Naive B cell (primary cell): ENCODE data around the gene NXPH1. TPM values are rescaled to one million over a fixed set of nuclear protein-coding genes. Genes with fewer than 3 reads are reported as not detected.

Experiments
- ATAC-seq, 2 donors: fragments of 150-1000 bp; cut with Tn5 transposase; 2 replicates each; pipeline ENCODE4 v1.10.0; 2021; ENCODE audit warnings: low read depth in 2 of 2, mild to moderate bottlenecking in 2 of 2, moderate library complexity in 2 of 2
- DNase-seq: peaks from one replicate; pipeline ENCODE4 v3.0.0; 2022
- H3K27ac Mint-ChIP-seq, 6 donors: one replicate each; pipeline ENCODE4 v1.8.0; 2020 to 2022; ENCODE audit warnings: mild to moderate bottlenecking in 6 of 6, mixed read lengths in 6 of 6, moderate library complexity in 5 of 6, inconsistent platforms in 2 of 6
- H3K27me3 Mint-ChIP-seq, 3 donors: one replicate each; pipeline ENCODE4 v1.8.0; 2021 to 2022; ENCODE audit warnings: mixed read lengths in 3 of 3, mild to moderate bottlenecking in 1 of 3
- H3K36me3 Mint-ChIP-seq, 2 donors: one replicate each; pipeline ENCODE4 v1.8.0; 2020 to 2022; ENCODE audit warnings: mixed read lengths in 2 of 2, inconsistent platforms in 1 of 2, mild to moderate bottlenecking in 1 of 2
- H3K4me1 Mint-ChIP-seq, 3 donors: one replicate each; pipeline ENCODE4 v1.8.0; 2020 to 2022; ENCODE audit warnings: mixed read lengths in 3 of 3, inconsistent platforms in 1 of 3, mild to moderate bottlenecking in 1 of 3, moderate library complexity in 1 of 3
- H3K4me3 Mint-ChIP-seq, 8 donors: one replicate each; pipeline ENCODE4 v1.8.0; 2020 to 2022; ENCODE audit warnings: mild to moderate bottlenecking in 8 of 8, mixed read lengths in 8 of 8, moderate library complexity in 8 of 8, inconsistent platforms in 2 of 8
- H3K9me3 Mint-ChIP-seq, 7 donors: one replicate each; pipeline ENCODE4 v1.8.0; 2020 to 2022; ENCODE audit warnings: mixed read lengths in 7 of 7, mild to moderate bottlenecking in 5 of 7, inconsistent platforms in 2 of 7, moderate library complexity in 1 of 7
- polyA plus RNA-seq, 6 donors: library from polyadenylated mRNA; unstranded; fragments of 300-500 nt; fragmentation: Illumina TruSeq; gene quantifications; one replicate each; pipeline ENCODE4 v1.2.3, GENCODE V29; 2021; ENCODE audit warnings: low read depth in 6 of 6

The NXPH1 gene
- polyA plus RNA-seq, 6 donors from 2014 or later: not detected

DNA sequence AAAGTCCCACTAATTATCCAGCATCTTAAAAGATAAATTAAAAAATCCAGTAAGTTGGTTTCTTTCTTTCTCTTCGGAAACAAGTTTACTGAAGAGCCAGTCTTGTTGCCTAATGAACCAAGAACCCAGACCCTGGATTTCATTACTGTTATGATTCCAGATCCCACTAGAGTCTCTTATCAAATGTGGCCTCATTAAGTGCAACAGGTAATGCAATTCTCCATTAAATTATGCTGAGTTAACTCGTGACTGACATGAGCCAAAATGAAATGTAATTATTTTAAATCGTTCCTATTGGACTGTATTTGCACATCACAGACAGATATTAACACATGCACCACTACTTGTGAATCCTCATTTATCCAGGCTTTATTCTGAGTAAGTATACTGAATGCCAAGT, 115.6 kb downstream of the NXPH1 start:
- Mint-ChIP-seq H3K27me3 (no peaks in the 10 kb centered on the region), H3K4me1 (no peaks in the 10 kb centered on the region), H3K4me3 (no peak overlapping the region), H3K9me3 (no peaks in the 10 kb centered on the region), H3K36me3 (no peaks in the 10 kb centered on the region), H3K27ac (no peak overlapping the region)
- ATAC-seq: no peak
- DNase-seq: no peak

DNA sequence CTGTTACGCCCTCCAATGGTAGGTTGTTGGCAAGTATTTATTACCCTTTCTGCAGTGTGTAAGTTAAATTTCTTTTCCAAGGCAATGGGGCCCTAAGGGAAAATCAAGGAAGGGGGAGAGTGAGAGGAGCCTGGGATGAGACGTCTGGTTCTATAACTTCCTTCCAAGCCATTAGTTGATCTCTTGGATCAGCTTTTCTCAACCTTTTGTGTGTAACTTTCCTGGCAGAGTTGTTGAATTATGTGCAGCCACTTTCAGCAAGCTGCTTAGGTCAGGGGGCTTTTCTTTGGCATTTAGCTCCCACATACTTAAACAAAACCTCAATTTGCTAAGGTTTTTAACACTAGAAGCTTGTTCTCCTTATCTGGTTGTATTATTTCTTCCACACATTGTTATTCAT, 127.1 kb downstream of the NXPH1 start:
- no peak overlapping the region for H3K4me3 Mint-ChIP-seq
- no peaks in the 10 kb centered on the region for H3K4me1 Mint-ChIP-seq

DNA sequence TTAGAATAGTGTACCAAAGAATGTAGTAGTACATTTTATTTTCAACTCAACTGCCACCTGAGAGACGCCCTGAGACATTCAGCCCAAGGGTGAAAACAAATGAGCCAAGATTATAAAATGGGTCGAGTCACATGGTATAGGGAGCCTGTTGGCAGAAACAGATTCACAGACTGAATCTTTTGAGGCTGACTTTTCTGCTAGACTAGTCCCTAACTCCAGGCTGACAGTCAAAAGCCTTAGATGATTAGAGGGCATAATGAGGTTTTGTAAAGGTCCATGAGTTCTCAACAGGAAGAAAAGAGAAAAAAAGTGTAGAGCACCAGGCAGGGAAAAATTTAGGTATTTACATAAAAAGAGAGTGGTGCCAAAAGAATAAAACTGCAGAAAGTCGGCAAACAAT, 128.0 kb downstream of the NXPH1 start:
- no peak overlapping the region for H3K4me3 Mint-ChIP-seq
- ATAC-seq: no peak
- H3K27ac Mint-ChIP-seq: no peak overlapping the region
- H3K4me1 Mint-ChIP-seq: no peaks in the 10 kb centered on the region
- DNase-seq: no peak
- H3K9me3 Mint-ChIP-seq: peaks cover 0 to 4% (median 0%) of the 10 kb centered on the region in 7 donors
- no peaks in the 10 kb centered on the region for H3K36me3 Mint-ChIP-seq
- no peaks in the 10 kb centered on the region for H3K27me3 Mint-ChIP-seq

More for the DNA sequence above, 127.1 kb downstream of the NXPH1 start:
- ATAC-seq (no peak), DNase-seq (no peak)
- Mint-ChIP-seq H3K27ac (no peak overlapping the region), H3K36me3 (no peaks in the 10 kb centered on the region), H3K27me3 (no peaks in the 10 kb centered on the region), H3K9me3 (peaks cover 0 to 4% (median 0%) of the 10 kb centered on the region in 7 donors)

DNA sequence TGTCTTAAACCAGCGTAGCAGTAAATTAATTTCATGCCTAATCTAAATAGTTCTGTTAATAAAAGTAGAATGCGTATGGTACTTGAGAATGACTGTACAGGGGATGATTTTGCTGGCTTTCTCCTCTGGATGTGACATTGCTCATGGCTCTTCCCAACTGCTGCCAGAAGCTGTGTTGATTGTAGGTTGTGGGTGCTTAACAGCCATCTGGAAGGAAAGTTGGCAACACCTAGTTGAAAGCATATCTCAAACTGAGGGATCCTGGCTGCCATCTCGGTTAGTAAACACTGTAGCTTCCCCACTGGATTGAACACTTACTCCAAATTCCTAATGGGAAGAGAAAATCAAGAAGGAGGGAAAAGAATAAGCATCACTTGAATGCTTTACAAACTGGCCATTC, 130.9 kb downstream of the NXPH1 start:
- no peak overlapping the region for H3K27ac Mint-ChIP-seq
- peaks cover 0 to 4% (median 0%) of the 10 kb centered on the region in 7 donors for H3K9me3 Mint-ChIP-seq
- no peaks in the 10 kb centered on the region for H3K4me1 Mint-ChIP-seq
- H3K27me3 Mint-ChIP-seq: no peaks in the 10 kb centered on the region
- no peak for DNase-seq
- H3K36me3 Mint-ChIP-seq: no peaks in the 10 kb centered on the region
- no peak overlapping the region for H3K4me3 Mint-ChIP-seq
- no peak for ATAC-seq

DNA sequence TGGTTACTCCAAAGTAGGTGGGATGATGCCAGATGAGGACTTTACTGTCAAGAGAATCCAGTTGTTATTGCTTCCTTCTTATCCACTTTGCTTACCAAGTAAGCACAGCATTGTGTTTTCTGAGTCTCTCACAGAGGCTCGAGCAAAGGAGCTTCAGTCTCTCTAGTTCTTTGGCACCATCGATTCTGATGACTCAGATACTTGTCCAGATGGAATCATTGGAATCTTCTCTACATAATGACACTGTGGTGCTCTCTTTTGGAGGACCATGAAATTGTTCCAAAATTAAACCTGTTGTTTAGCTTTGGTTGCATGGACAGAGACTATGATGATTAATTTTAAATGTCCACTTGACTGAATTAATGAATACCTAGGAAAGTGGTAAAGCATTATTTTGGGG, 132.6 kb downstream of the NXPH1 start:
- Mint-ChIP-seq H3K27ac (no peak overlapping the region), H3K9me3 (peaks cover 0 to 6% (median 2%) of the 10 kb centered on the region in 7 donors), H3K36me3 (no peaks in the 10 kb centered on the region), H3K4me1 (no peaks in the 10 kb centered on the region), H3K4me3 (no peak overlapping the region), H3K27me3 (no peaks in the 10 kb centered on the region)
- DNase-seq (no peak), ATAC-seq (no peak)

DNA sequence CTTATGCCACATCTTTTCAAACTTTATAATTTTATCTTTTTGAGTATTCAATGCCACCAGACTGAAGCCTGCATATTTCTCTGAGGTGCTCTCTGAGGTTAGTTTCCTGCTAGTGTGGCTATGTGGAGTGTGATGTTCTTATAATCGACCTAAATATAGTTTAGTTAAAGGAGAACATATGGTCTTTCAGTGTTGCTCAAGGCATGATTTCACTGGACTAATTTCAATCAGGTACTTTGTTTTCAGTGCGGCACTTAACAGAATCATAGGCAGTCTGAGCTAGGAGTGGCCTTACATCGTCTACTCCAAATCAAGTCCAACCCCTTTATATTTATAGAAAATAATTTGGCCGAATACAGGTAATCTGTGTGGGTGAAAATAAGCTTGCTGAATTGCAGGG, 134.2 kb downstream of the NXPH1 start:
- no peak overlapping the region for H3K4me3 Mint-ChIP-seq
- H3K27ac Mint-ChIP-seq: no peak overlapping the region
- DNase-seq (no peak), ATAC-seq (no peak)
- H3K4me1 Mint-ChIP-seq: no peaks in the 10 kb centered on the region
- no peaks in the 10 kb centered on the region for H3K36me3 Mint-ChIP-seq
- H3K27me3 Mint-ChIP-seq: no peaks in the 10 kb centered on the region
- H3K9me3 Mint-ChIP-seq: peaks cover 0 to 6% (median 0%) of the 10 kb centered on the region in 7 donors

DNA sequence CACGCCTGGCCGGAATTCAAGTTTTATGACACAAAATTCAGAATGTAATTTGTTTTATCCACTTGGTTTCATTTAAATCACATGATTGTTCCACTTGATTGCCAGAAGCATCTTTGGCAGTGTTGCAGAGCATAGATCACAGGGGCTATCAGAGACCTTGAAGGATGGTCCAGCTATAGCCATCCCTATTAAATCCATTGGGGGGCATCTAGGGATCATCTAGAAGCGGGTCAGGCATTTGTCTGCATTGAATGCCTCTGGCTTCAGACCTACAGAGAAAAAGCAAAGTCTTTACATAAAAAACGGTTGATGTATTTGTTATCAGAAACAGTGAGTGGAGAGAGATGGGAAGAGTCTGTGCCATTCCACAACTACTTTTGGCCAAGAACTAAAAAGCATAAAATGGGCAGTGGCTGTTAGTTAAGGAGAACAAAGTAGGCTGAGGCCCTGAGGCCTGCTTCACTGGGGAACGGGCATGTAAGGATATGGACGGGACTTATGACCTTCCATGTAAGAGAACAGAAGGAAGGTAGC, 146.3 kb downstream of the NXPH1 start:
- Mint-ChIP-seq H3K36me3 (no peaks in the 10 kb centered on the region), H3K4me3 (no peak overlapping the region), H3K9me3 (peaks cover 0 to 8% (median 2%) of the 10 kb centered on the region in 7 donors), H3K27me3 (no peaks in the 10 kb centered on the region), H3K4me1 (no peaks in the 10 kb centered on the region), H3K27ac (no peak overlapping the region)
- ATAC-seq: no peak
- no peak for DNase-seq

DNA sequence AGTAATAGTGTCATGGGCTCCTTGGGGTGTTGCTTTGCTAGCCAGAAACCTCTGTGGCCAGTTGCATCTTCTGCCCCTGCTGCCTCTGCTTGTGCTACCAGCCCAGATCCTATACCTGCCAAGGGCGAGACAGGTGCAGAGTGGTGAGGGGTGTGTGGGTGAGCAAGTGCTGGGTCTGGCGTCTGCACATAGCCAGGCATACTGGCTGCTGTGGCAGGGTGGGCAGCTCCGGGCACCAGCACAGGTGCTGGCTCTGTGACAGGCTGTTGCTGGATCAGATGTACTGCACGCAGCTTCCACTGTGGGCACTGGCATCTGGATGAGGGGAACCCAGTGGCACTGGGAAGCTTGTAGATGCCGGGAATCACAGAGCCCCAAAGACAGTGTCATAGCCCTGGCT, 148.4 kb downstream of the NXPH1 start:
- Mint-ChIP-seq H3K4me3 (no peak overlapping the region), H3K36me3 (no peaks in the 10 kb centered on the region), H3K4me1 (no peaks in the 10 kb centered on the region), H3K9me3 (peaks cover 0 to 3% (median 2%) of the 10 kb centered on the region in 7 donors), H3K27ac (no peak overlapping the region), H3K27me3 (no peaks in the 10 kb centered on the region)
- DNase-seq (no peak), ATAC-seq (no peak)

DNA sequence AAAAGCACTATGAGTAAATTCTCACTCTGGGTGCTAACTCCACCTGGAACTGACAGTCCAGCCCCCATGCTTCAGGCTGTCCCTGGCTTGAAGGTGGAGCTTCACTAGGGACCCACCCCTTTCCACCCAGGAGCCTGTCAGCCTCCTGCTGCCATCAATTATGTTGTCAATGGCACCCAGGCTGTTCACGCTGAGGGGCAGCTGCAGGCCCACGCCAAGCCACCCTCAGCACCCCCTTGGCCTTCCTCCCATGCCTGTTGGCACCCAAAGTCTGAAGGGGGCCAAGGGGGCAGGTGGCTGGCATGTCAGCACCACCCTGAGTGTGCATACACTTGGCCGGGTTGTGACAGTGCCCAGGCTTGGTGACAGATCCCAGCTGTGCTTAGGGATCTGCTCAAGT, 149.3 kb downstream of the NXPH1 start:
- H3K4me3 Mint-ChIP-seq: no peak overlapping the region
- no peaks in the 10 kb centered on the region for H3K27me3 Mint-ChIP-seq
- ATAC-seq (no peak), DNase-seq (no peak)
- H3K27ac Mint-ChIP-seq: no peak overlapping the region
- H3K4me1 Mint-ChIP-seq: no peaks in the 10 kb centered on the region
- no peaks in the 10 kb centered on the region for H3K36me3 Mint-ChIP-seq
- peaks cover 0 to 3% (median 0%) of the 10 kb centered on the region in 7 donors for H3K9me3 Mint-ChIP-seq

DNA sequence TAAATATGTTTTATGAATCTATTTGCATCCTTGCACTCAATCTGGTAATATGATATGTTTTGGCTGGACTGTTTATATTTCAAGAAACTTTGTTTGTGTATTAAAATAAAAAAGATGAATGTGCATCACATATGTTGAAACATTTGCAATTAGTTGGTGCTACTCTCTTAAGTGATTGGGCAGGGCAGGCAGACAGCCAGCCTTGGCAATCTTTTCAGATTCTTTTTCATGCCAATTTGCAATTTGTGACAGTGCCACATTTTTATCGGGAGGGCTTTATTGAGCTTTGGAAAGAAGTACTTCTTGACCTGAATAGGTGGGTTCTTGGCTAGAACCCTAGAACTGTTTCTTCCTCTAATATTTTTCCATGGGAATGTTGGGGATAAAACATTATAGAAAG, 152.2 kb downstream of the NXPH1 start:
- H3K9me3 Mint-ChIP-seq: peaks cover 0 to 6% (median 3%) of the 10 kb centered on the region in 7 donors
- H3K27ac Mint-ChIP-seq: no peak overlapping the region
- no peaks in the 10 kb centered on the region for H3K27me3 Mint-ChIP-seq
- no peak overlapping the region for H3K4me3 Mint-ChIP-seq
- ATAC-seq: no peak
- DNase-seq: no peak
- H3K36me3 Mint-ChIP-seq: no peaks in the 10 kb centered on the region
- no peaks in the 10 kb centered on the region for H3K4me1 Mint-ChIP-seq

DNA sequence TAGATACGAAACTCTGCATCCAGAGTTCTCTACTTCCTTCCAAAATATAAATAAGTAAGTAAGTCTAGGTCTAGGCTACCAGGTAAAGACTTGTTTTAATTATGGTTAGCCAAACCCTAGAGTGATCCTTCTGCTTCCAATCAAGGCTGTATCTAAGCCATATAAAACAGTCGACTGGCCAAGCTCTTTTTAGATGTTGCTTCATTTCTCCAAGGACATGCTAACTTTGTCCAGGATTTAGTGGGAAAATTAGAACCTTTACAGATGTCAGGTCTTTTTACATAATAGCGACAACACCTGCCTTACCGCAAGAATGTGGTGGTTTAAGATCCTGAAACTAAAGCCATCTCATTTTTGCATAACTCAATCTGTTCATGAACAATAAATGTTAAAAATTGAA, 156.8 kb downstream of the NXPH1 start:
- Mint-ChIP-seq H3K36me3 (no peaks in the 10 kb centered on the region), H3K27ac (no peak overlapping the region), H3K4me1 (no peaks in the 10 kb centered on the region), H3K4me3 (no peak overlapping the region), H3K27me3 (no peaks in the 10 kb centered on the region), H3K9me3 (peaks cover 0 to 14% (median 2%) of the 10 kb centered on the region in 7 donors)
- ATAC-seq (no peak), DNase-seq (no peak)

DNA sequence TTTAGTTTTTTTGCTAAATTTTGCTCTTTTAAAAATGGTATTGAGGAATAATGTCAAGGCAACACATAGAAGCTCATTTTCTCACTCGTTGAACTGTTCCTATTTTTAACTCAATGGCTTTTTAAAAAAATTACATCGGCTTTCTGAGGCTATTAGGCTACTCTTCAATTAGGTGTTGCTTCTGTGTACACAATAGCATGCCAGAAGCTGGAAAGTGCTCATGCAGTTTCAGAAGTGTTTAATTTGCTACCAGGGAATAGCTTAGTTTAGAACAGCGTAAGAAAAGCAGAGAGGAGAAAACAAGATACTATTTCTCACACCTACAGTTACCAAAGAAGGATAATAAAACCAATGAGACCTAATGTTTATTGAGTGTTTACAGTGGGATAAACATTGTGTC, 157.4 kb downstream of the NXPH1 start:
- H3K27me3 Mint-ChIP-seq: no peaks in the 10 kb centered on the region
- ATAC-seq (no peak), DNase-seq (no peak)
- H3K4me3 Mint-ChIP-seq: no peak overlapping the region
- H3K4me1 Mint-ChIP-seq: no peaks in the 10 kb centered on the region
- peaks cover 0 to 14% (median 3%) of the 10 kb centered on the region in 7 donors for H3K9me3 Mint-ChIP-seq
- H3K27ac Mint-ChIP-seq: no peak overlapping the region
- H3K36me3 Mint-ChIP-seq: no peaks in the 10 kb centered on the region

DNA sequence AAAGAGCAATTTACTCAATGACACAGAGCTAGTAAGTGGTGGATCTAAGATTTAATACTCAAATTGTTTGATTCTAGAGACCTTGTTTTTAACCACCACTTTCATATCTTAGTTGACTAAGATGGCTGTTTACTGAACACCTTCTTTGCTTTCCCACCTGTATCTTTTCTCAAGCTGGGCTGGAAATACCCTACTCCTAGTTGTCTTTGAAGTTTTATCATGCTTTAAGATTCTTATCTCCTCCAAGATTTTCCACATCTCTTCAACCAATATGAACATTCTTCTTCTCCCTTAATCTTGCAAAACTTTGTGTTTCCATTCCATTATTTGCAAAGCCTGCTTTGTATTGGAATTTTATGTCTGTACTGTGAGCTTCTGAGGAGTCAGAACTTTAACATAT, 157.9 kb downstream of the NXPH1 start:
- Mint-ChIP-seq H3K9me3 (peaks cover 0 to 14% (median 3%) of the 10 kb centered on the region in 7 donors), H3K4me3 (no peak overlapping the region), H3K27ac (no peak overlapping the region), H3K4me1 (no peaks in the 10 kb centered on the region), H3K27me3 (no peaks in the 10 kb centered on the region), H3K36me3 (no peaks in the 10 kb centered on the region)
- no peak for DNase-seq
- ATAC-seq: no peak

DNA sequence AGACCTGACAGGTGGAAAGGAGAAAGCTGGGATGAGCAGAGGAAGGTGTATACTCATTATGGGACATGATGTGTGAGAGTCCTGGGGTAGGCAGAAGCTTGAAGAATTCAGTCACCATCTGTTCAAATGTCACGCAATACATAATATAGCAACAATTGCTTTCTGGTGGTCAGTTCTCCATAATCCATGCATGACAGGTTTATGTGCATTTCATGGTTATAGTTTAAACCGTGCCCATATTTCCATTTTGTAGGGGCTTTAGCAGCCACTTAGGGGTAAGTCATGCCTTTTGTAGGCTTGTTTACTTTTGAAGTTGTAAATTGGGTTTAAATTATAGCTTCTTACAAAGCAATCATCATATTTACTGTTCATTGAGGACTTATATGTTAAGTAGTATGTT, 158.8 kb downstream of the NXPH1 start:
- no peak for ATAC-seq
- H3K4me1 Mint-ChIP-seq: no peaks in the 10 kb centered on the region
- no peak overlapping the region for H3K4me3 Mint-ChIP-seq
- no peak for DNase-seq
- no peaks in the 10 kb centered on the region for H3K27me3 Mint-ChIP-seq
- H3K36me3 Mint-ChIP-seq: no peaks in the 10 kb centered on the region
- H3K27ac Mint-ChIP-seq: no peak overlapping the region
- H3K9me3 Mint-ChIP-seq: peaks cover 0 to 14% (median 3%) of the 10 kb centered on the region in 7 donors

DNA sequence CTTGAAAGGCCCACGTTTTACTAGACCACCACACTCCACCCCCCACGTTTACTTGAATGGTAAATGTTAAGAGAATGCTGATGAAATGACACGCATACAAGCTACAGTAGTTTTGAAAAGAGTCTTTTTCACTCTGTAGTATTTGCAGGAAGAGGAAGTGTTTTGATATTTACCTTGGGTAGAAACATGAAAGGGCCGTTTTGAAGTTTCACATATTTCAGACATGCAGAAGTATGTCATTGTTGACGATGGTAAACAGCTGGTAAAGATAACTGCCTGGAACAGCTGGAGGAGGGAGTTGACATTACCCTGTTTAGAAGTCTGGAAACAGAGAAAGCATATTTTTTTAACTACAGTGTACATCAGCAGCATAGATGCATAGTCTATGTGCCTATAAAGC, 160.7 kb downstream of the NXPH1 start:
- Mint-ChIP-seq H3K9me3 (peaks cover 0 to 12% (median 2%) of the 10 kb centered on the region in 7 donors), H3K4me1 (no peaks in the 10 kb centered on the region), H3K27ac (no peak overlapping the region), H3K4me3 (no peak overlapping the region), H3K27me3 (no peaks in the 10 kb centered on the region), H3K36me3 (no peaks in the 10 kb centered on the region)
- DNase-seq (no peak), ATAC-seq (no peak)
